Panc1 (cell line): ENCODE results near the gene SUPT5H. TPM values are rescaled to one million over a fixed set of nuclear protein-coding genes. Genes with fewer than 3 reads are reported as not detected.

Experiments
- ATAC-seq: fragments of 200-7000 bp; cut with Tn5 transposase; 2 replicates; pipeline ENCODE4 v1.9.1; 2020; ENCODE audit warnings: mild to moderate bottlenecking, moderate library complexity
- BruUV-seq: library from RNA; stranded (reverse); fragments of 400-500 nt; replicated peaks from 2 replicates; lab custom pipeline; 2021; lab: Mats Ljungman, UMichigan
- CTCF ChIA-PET: fragments of 300-600 bp; sonication (Branson Sonifier 250); formaldehyde crosslinking; loops from one replicate; lab custom pipeline; 2022; ENCODE audit warnings: antibody characterized with exemption; lab: Charles Lee
- POLR2A ChIA-PET: fragments of 300-600 bp; sonication (Branson Sonifier 250); formaldehyde crosslinking; loops from one replicate; lab custom pipeline; 2022; ENCODE audit warnings: antibody characterized with exemption; lab: Charles Lee
- DNase-seq: peaks from one replicate; pipeline ENCODE4 v3.0.0-alpha.2; 2010; ENCODE audit warnings: low read depth, low spot score
- H3K27ac ChIP-seq: 2 replicates; pipeline ENCODE4 v1.5.1; 2011; ENCODE audit warnings: mild to moderate bottlenecking, low read length, inconsistent platforms
- H3K27me3 ChIP-seq: fragments of 200-500 bp; sonication (Bioruptor generic); 2 replicates; pipeline ENCODE4 v1.6.0; 2014; ENCODE audit warnings: low read length, inconsistent platforms; ENCODE audit not compliant: control insufficient read depth, insufficient read depth
- H3K36me3 ChIP-seq: fragments of 200-500 bp; sonication (Bioruptor generic); 2 replicates; pipeline ENCODE4 v1.5.1; 2014; ENCODE audit warnings: inconsistent platforms, mild to moderate bottlenecking, low read length, moderate library complexity; ENCODE audit not compliant: control insufficient read depth, insufficient read depth
- H3K4me1 ChIP-seq: 2 replicates; pipeline ENCODE4 v1.5.1; 2011; ENCODE audit warnings: inconsistent platforms, mild to moderate bottlenecking, low read length, moderate library complexity; ENCODE audit not compliant: control insufficient read depth, insufficient read depth
- H3K4me3 ChIP-seq, 2 experiments: 2 replicates each; pipeline ENCODE4 v1.5.1; 2011 to 2012; ENCODE audit warnings: low read depth in 2 of 2, low read length in 2 of 2, mild to moderate bottlenecking in 2 of 2, inconsistent platforms in 1 of 2, moderate library complexity in 1 of 2
- H3K9me3 ChIP-seq: fragments of 200-500 bp; sonication (Bioruptor generic); 2 replicates; pipeline ENCODE4 v1.5.1; 2014; ENCODE audit warnings: low read depth, mild to moderate bottlenecking, inconsistent platforms, low read length, moderate library complexity; ENCODE audit not compliant: control insufficient read depth, insufficient read depth
- CTCF ChIP-seq: fragments of 450-650 bp; IDR thresholded peaks from 2 replicates; pipeline ENCODE4 v1.5.1; 2017; ENCODE audit warnings: mild to moderate bottlenecking
- POLR2AphosphoS5 ChIP-seq: IDR thresholded peaks from 2 replicates; pipeline ENCODE4 v1.6.1; 2012; ENCODE audit warnings: mild to moderate bottlenecking, low read depth, low read length, moderate library complexity
- REST ChIP-seq, 2 experiments: IDR thresholded peaks; 2 replicates each; pipeline ENCODE4 v1.6.1; 2011 to 2012; ENCODE audit warnings: low read depth in 2 of 2, control low read depth in 1 of 2, low read length in 1 of 2, mild to moderate bottlenecking in 1 of 2, moderate library complexity in 1 of 2; ENCODE audit not compliant: insufficient read depth in 1 of 2
- SIN3A ChIP-seq: IDR thresholded peaks from 2 replicates; pipeline ENCODE4 v1.6.1; 2012; ENCODE audit warnings: low read depth, mild to moderate bottlenecking, low read length, moderate library complexity, borderline replicate concordance; ENCODE audit not compliant: insufficient read depth
- TCF7L2 ChIP-seq: IDR thresholded peaks from 2 replicates; pipeline ENCODE4 v1.6.1; 2011; ENCODE audit warnings: mild to moderate bottlenecking, low read depth, low read length, inconsistent platforms
- in situ Hi-C: cut with HindIII; loops from 2 replicates; pipeline ENCODE4 v1.10.0; 2016; ENCODE audit warnings: low sequenced_read_pairs, low pct_unique_long_range_greater_than_20kb
- intact Hi-C: fragments of 100-400 bp; cut with micrococcal nuclease; formaldehyde crosslinking; loops from one replicate; pipeline ENCODE4 v1.10.0; 2022; ENCODE audit not compliant: unreplicated experiment
- total RNA-seq: library from RNA; stranded (reverse); gene quantifications from one replicate; pipeline ENCODE4 v1.2.1, GENCODE V29; 2021; ENCODE audit not compliant: unreplicated experiment

Gene SUPT5H
- total RNA-seq, 1 experiment from 2014 or later = 1,614 TPM

- ATAC-seq (peak; percentile 75), DNase-seq (peak; percentile 99)
- H3K4me3 ChIP-seq = peak overlapping the region; percentile 28 to 52
- intact Hi-C loops = loop anchor here (2.0 kb wide), 2 partner anchors 35 to 57 kb away; partner anchors contain the start of gene EID2B
- in situ Hi-C loops = no loop called here
- peaks cover 8% of the 10 kb centered on the region for H3K27me3 ChIP-seq
- BruUV-seq = no TSS peak
- H3K27ac ChIP-seq = peak overlapping the region; percentile 2
- H3K36me3 ChIP-seq = no peaks in the 10 kb centered on the region
- H3K9me3 ChIP-seq = no peaks in the 10 kb centered on the region
- H3K4me1 ChIP-seq = peaks cover 20% of the 10 kb centered on the region
- ChIA-PET POLR2A (interaction anchor here (0.5 to 6.6 kb wide), 38 partner anchors 8 to 827 kb away, joined by 3 to 66 read pairs (median 6); partner anchors contain the start of genes EID2B, PSMC4, RPS16 and SAMD4B), CTCF (interaction anchor here (0.6 to 4.9 kb wide), 45 partner anchors 8 to 822 kb away, joined by 3 to 130 read pairs (median 5); partner anchors contain the start of genes DYRK1B, EID2, EID2B and FBL)
- no peak for TF ChIP-seq TCF7L2
- no peak for TF ChIP-seq SIN3A
- no peak for TF ChIP-seq REST (IDR thresholded peaks at IDR 0.05; ENCODE audit: insufficient read depth in 1 of 2, low read depth in 2 of 2, low read length in 1 of 2)
- no peak for TF ChIP-seq CTCF
- no peak for TF ChIP-seq POLR2AphosphoS5
Observed at GRCh38 chr19:39497996-39498797, 52.8 kb downstream of the SUPT5H start.

DNA sequence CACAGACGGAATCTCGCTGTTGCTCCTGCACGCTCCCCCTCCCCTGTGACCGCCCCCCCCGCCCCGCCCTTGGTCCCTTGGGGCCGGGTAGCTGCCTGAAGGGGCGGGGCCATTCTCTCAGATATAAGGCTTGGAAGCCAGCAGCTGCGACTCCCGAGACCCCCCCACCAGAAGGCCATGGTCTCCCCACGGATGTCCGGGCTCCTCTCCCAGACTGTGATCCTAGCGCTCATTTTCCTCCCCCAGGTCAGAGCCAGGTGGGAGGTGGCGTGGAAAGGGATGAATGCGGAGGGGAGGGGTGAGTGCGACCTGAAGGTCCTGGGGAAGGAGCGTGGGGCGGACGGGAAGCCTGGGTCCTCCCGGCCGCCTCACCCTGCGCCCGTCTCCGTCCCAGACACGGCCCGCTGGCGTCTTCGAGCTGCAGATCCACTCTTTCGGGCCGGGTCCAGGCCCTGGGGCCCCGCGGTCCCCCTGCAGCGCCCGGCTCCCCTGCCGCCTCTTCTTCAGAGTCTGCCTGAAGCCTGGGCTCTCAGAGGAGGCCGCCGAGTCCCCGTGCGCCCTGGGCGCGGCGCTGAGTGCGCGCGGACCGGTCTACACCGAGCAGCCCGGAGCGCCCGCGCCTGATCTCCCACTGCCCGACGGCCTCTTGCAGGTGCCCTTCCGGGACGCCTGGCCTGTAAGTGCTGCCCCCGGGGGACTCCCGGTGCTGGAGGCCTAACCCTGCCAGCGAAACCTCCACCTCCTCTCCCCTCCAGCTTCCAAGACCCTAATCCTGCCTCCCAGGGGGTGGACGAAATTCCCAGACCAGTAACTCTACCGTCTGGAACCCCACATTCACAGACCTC lies 53.6 kb downstream of the SUPT5H start, which contains the start of gene DLL3:
TSS of gene DLL3 (plus strand) at position 150 of the 845 bp plus-strand sequence. CDS start at position 178, 28 bp downstream.
- Histone ChIP-seq H3K36me3 (no peaks in the 10 kb centered on the region), H3K4me1 (peaks cover 23% of the 10 kb centered on the region), H3K27ac (peak within 1 kb of the TSS; percentile 2), H3K27me3 (peaks cover 8% of the 10 kb centered on the region), H3K9me3 (no peaks in the 10 kb centered on the region), H3K4me3 (peak within 1 kb of the TSS; percentile 28 to 52)
- ATAC-seq (peak; percentile 53), DNase-seq (no peak)
- in situ Hi-C loops (no loop called here), intact Hi-C loops (loop anchor here (2.0 kb wide), 2 partner anchors 34 to 58 kb away; partner anchors contain the start of gene EID2B)
- TF ChIP-seq SIN3A (no peak), POLR2AphosphoS5 (no peak), CTCF (no peak), REST (IDR thresholded peaks at IDR 0.05; ENCODE audit: insufficient read depth in 1 of 2, low read depth in 2 of 2, low read length in 1 of 2) (no peak)
- BruUV-seq = no TSS peak
- POLR2A ChIA-PET = interaction anchor here (0.6 to 6.6 kb wide), 27 partner anchors 9 to 789 kb away, joined by 3 to 66 read pairs (median 6); partner anchors contain the start of genes DYRK1B, EID2B, RPS16 and SUPT5H
- CTCF ChIA-PET = interaction anchor here (0.6 to 4.9 kb wide), 30 partner anchors 8 to 821 kb away, joined by 3 to 130 read pairs (median 12); partner anchors contain the start of genes EID2, EID2B, FBL and RPS16
